H1 (cell line): ENCODE measurements around the gene SLC2A2.

ENCODE experiments used
- ATF2 ChIP-seq: IDR thresholded peaks from 2 replicates; pipeline ENCODE4 v1.6.1; 2012; ENCODE audit warnings: low read length, inconsistent platforms
- ATF3 ChIP-seq: IDR thresholded peaks from 2 replicates; pipeline ENCODE4 v1.6.1; 2011; ENCODE audit warnings: low read depth, mild to moderate bottlenecking, low read length; ENCODE audit not compliant: insufficient read depth
- BCL11A ChIP-seq, 2 experiments: IDR thresholded peaks; one replicate each; pipeline ENCODE4 v1.6.1; 2011; ENCODE audit warnings: low read depth in 2 of 2, low read length in 2 of 2, mild to moderate bottlenecking in 2 of 2
- CBX8 ChIP-seq: fragments of 300-800, 300-1000 bp; sonication (generic); IDR thresholded peaks from 2 replicates; pipeline ENCODE4 v1.7.1; 2016; ENCODE audit warnings: low read depth, low read length, borderline replicate concordance
- CHD2 ChIP-seq: IDR thresholded peaks from 2 replicates; pipeline ENCODE4 v1.6.1; 2012; ENCODE audit warnings: low read length, improper control_type of control experiment
- CTCF ChIP-seq, 3 experiments: IDR thresholded peaks; 1 replicate in 2 of 3; 2 replicates in 1 of 3; pipeline versions ENCODE4 v1.5.1 to v1.6.1; 2011; ENCODE audit warnings: low read length in 3 of 3, mild to moderate bottlenecking in 3 of 3, inconsistent platforms in 2 of 3, low read depth in 1 of 3, moderate library complexity in 1 of 3; ENCODE audit not compliant: insufficient read depth in 1 of 3; ENCODE audit errors: control extremely low read depth in 1 of 3
- EGR1 ChIP-seq: IDR thresholded peaks from 2 replicates; pipeline ENCODE4 v1.6.1; 2011; ENCODE audit warnings: low read depth, low read length, borderline replicate concordance
- EP300 ChIP-seq, 2 experiments: IDR thresholded peaks; 1 replicate in 1 of 2; 2 replicates in 1 of 2; pipeline ENCODE4 v1.6.1; 2011 to 2012; ENCODE audit warnings: low read depth in 2 of 2, low read length in 2 of 2, mild to moderate bottlenecking in 2 of 2, borderline replicate concordance in 1 of 2, inconsistent platforms in 1 of 2, moderate library complexity in 1 of 2
- KDM5A ChIP-seq: fragments of 200-600 bp; IDR thresholded peaks from 2 replicates; pipeline ENCODE4 v1.7.1; 2012; ENCODE audit warnings: mild to moderate bottlenecking, low read length, inconsistent platforms, mixed read lengths
- POLR2A ChIP-seq, 2 experiments: IDR thresholded peaks; 1 replicate in 1 of 2; 2 replicates in 1 of 2; pipeline ENCODE4 v1.6.1; 2011; ENCODE audit warnings: low read depth in 2 of 2, low read length in 2 of 2, mild to moderate bottlenecking in 2 of 2; ENCODE audit errors: control extremely low read depth in 1 of 2
- RNF2 ChIP-seq: fragments of 200-900, 300-1000 bp; sonication (generic); IDR thresholded peaks from 2 replicates; pipeline ENCODE4 v1.7.1; 2016; ENCODE audit warnings: borderline replicate concordance, low read depth, mild to moderate bottlenecking, antibody characterized with exemption, low read length; ENCODE audit not compliant: poor library complexity, severe bottlenecking; ENCODE audit errors: missing control alignments
- TAF7 ChIP-seq: optimal IDR thresholded peaks from 2 replicates; pipeline ENCODE3; 2011; ENCODE audit warnings: low read depth, mild to moderate bottlenecking, inconsistent platforms, low read length, moderate library complexity, borderline replicate concordance

- TF ChIP-seq ATF2 (no peak), TAF7 (no peak), POLR2A (IDR thresholded peaks at IDR 0.05; ENCODE audit: control extremely low read depth in 1 of 2, low read depth in 2 of 2, low read length in 2 of 2) (no peak), CTCF (IDR thresholded peaks at IDR 0.05; ENCODE audit: control extremely low read depth in 1 of 3, insufficient read depth in 1 of 3, low read depth in 1 of 3, low read length in 3 of 3) (no peak), KDM5A (no peak), CHD2 (no peak), CBX8 (no peak), EGR1 (no peak), RNF2 (no peak), EP300 (IDR thresholded peaks at IDR 0.05; ENCODE audit: borderline replicate concordance in 1 of 2, low read depth in 2 of 2, low read length in 2 of 2) (no peak), BCL11A (IDR thresholded peaks at IDR 0.05; ENCODE audit: low read depth in 2 of 2, low read length in 2 of 2) (no peak), ATF3 (no peak)
Observed at GRCh38 chr3:170991664-170992063, 34.9 kb downstream of the SLC2A2 start.
